Trophoblast cell (in vitro differentiated cells and primary cell): Measurements from ENCODE around the gene BHMT2.

Experiments used
- DNase-seq, 2 donors: peaks; one replicate each; pipeline ENCODE4 v3.0.0-alpha.2; 2016
- H2AFZ ChIP-seq: 2 replicates; pipeline ENCODE4 v1.6.1; 2013; ENCODE audit warnings: low read length, moderate library complexity, mild to moderate bottlenecking; ENCODE audit not compliant: insufficient read depth, poor library complexity
- H2AK5ac ChIP-seq: 2 replicates; pipeline ENCODE4 v1.6.1; 2013; ENCODE audit warnings: mild to moderate bottlenecking, low read length
- H2BK120ac ChIP-seq: 2 replicates; pipeline ENCODE4 v1.6.1; 2013; ENCODE audit warnings: low read length, mild to moderate bottlenecking, moderate library complexity; ENCODE audit not compliant: insufficient read depth, poor library complexity
- H2BK12ac ChIP-seq: 2 replicates; pipeline ENCODE4 v1.6.1; 2013; ENCODE audit warnings: mild to moderate bottlenecking, low read length, moderate library complexity
- H2BK5ac ChIP-seq: 2 replicates; pipeline ENCODE4 v1.6.1; 2013; ENCODE audit warnings: low read length, low read depth, moderate library complexity, mild to moderate bottlenecking; ENCODE audit not compliant: poor library complexity
- H3K14ac ChIP-seq: 2 replicates; pipeline ENCODE4 v1.6.1; 2013; ENCODE audit warnings: mild to moderate bottlenecking, low read length
- H3K18ac ChIP-seq: 2 replicates; pipeline ENCODE4 v1.6.1; 2013; ENCODE audit warnings: mild to moderate bottlenecking, low read length
- H3K23ac ChIP-seq: 2 replicates; pipeline ENCODE4 v1.6.1; 2013; ENCODE audit warnings: low read length
- H3K27ac ChIP-seq: 2 replicates; pipeline ENCODE4 v1.5.1; 2013; ENCODE audit warnings: low read depth, mild to moderate bottlenecking, inconsistent platforms, low read length, moderate library complexity
- H3K27me3 ChIP-seq: 2 replicates; pipeline ENCODE4 v1.6.1; 2013; ENCODE audit warnings: inconsistent platforms, mild to moderate bottlenecking, low read length, moderate library complexity; ENCODE audit not compliant: insufficient read depth
- H3K36me3 ChIP-seq, 2 experiments: 1 replicate in 1 of 2; 2 replicates in 1 of 2; pipeline ENCODE4 v1.6.1; 2013; ENCODE audit warnings: low read length in 2 of 2, mild to moderate bottlenecking in 2 of 2, moderate library complexity in 1 of 2; ENCODE audit not compliant: insufficient read depth in 2 of 2, control insufficient read depth in 1 of 2
- H3K4ac ChIP-seq: 2 replicates; pipeline ENCODE4 v1.6.1; 2013; ENCODE audit warnings: low read depth, mild to moderate bottlenecking, low read length, moderate library complexity
- H3K4me1 ChIP-seq, 2 experiments: 1 replicate in 1 of 2; 2 replicates in 1 of 2; pipeline ENCODE4 v1.6.1; 2013; ENCODE audit warnings: low read length in 2 of 2, mild to moderate bottlenecking in 2 of 2, moderate library complexity in 1 of 2; ENCODE audit not compliant: insufficient read depth in 2 of 2, control insufficient read depth in 1 of 2
- H3K4me2 ChIP-seq: 2 replicates; pipeline ENCODE4 v1.6.1; 2013; ENCODE audit warnings: inconsistent platforms, mild to moderate bottlenecking, low read length, moderate library complexity
- H3K4me3 ChIP-seq: 2 replicates; pipeline ENCODE4 v1.5.1; 2013; ENCODE audit warnings: mild to moderate bottlenecking, low read depth, low read length, inconsistent platforms
- H3K79me1 ChIP-seq: one replicate; pipeline ENCODE4 v1.6.1; 2013; ENCODE audit warnings: low read length
- H3K79me2 ChIP-seq: 2 replicates; pipeline ENCODE4 v1.6.1; 2013; ENCODE audit warnings: low read length, mild to moderate bottlenecking; ENCODE audit not compliant: control insufficient read depth, insufficient read depth, poor library complexity
- H3K9ac ChIP-seq: 2 replicates; pipeline ENCODE4 v1.6.1; 2013; ENCODE audit warnings: mild to moderate bottlenecking, low read length
- H3K9me3 ChIP-seq: 2 replicates; pipeline ENCODE4 v1.6.1; 2013; ENCODE audit warnings: low read depth, mild to moderate bottlenecking, control low read depth, inconsistent platforms, low read length; ENCODE audit not compliant: insufficient read depth
- H4K12ac ChIP-seq: 2 replicates; pipeline ENCODE4 v1.6.1; 2013; ENCODE audit warnings: low read depth, mild to moderate bottlenecking, low read length, moderate library complexity
- H4K8ac ChIP-seq: 2 replicates; pipeline ENCODE4 v1.6.1; 2013; ENCODE audit warnings: low read depth, mild to moderate bottlenecking, low read length, moderate library complexity
- H4K91ac ChIP-seq: one replicate; pipeline ENCODE4 v1.6.1; 2013; ENCODE audit warnings: low read depth, mild to moderate bottlenecking, low read length, moderate library complexity
- WGBS: extraction: QIAGEN DNeasy Blood & Tissue Kit; methylation state at CpG from one replicate; pipeline ENCODE4 v1.1.7; 2013; ENCODE audit warnings: missing lambda C conversion rate; ENCODE audit not compliant: insufficient read length, insufficient coverage; ENCODE audit errors: extremely low coverage; 5-methylcytosine and 5-hydroxymethylcytosine counted together

Gene BHMT2

DNA sequence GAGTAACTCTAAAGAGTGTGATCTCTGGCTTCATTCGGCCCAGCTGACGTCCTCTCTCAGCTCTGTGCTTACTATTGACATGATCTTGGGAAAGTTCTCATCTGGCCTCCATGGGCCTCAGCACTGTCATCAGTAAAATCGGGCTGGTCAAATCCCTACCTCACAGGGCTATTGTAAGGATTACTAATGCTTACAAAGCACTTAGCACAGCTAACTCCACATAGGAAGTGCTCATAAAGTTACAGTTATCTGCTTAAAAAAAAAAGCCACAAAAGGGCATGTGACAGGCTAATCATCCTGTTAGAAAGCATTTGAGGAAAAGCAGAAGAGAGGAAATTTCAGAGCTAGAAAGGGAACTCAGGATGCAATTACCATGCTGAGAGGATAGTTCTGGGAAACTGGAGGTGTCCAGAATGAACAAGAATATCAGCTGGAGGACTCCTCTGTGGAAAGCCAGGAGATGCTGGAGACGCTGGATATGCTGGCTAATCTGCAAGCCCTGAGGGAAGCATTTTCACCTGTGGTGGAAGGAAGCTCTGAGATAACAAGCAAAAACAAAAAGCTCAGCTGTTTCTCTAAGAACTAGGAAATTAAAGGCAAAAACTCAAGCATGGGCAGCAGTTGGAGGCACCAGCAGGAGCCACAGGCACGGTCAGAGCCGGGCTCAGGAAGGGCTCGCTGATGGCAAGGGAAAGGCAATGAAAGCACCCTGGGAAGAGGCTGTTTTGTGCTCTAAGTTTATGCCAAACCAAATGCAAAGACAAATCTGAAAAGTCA is 37.6 kb downstream of the BHMT2 start:
- Histone ChIP-seq H4K12ac (no peak overlapping the region), H2BK120ac (no peak overlapping the region), H4K91ac (no peak overlapping the region), H3K4me2 (no peak overlapping the region), H2BK5ac (no peak overlapping the region), H3K27me3 (peaks cover 12% of the 10 kb centered on the region), H3K4me1 (peaks cover 0 to 6% of the 10 kb centered on the region in 2 experiments), H3K4ac (no peak overlapping the region), H3K9ac (no peak overlapping the region), H3K79me2 (no peaks in the 10 kb centered on the region), H3K4me3 (no peak overlapping the region), H3K79me1 (no peaks in the 10 kb centered on the region), H3K18ac (no peak overlapping the region), H3K36me3 (no peaks in the 10 kb centered on the region), H2BK12ac (no peak overlapping the region), H3K9me3 (peaks cover 5% of the 10 kb centered on the region), H3K14ac (no peak overlapping the region), H2AK5ac (no peak overlapping the region), H3K23ac (no peak overlapping the region), H2AFZ (no peak overlapping the region), H4K8ac (no peak overlapping the region), H3K27ac (no peak overlapping the region)
- no CpG with 5 or more reads among the region's 7 CpGs for WGBS
- peak in 1 of 2 donors; percentile 17 for DNase-seq

DNA sequence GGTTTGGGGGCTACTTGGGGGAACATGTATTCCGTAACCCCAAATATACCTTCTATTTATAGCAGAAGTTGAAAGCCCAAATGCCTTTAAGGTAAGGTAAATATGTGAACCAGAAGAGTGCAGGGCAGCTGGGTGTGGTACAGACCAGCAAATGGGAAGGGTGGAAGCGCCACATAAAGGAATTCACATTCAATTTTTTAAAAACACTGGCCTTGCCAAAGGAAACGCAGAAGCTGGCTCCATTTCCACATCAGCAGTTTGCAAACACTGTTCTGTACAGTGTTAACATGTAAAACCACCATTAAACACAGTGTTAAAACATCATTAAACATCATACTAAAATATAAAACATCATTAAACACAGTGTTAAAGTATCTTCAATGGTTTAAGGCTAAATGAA is 38.5 kb downstream of the BHMT2 start:
- H2BK120ac ChIP-seq, result no peak overlapping the region
- H3K4me1 ChIP-seq, result peaks cover 0 to 6% of the 10 kb centered on the region in 2 experiments
- no peak overlapping the region for H2AFZ ChIP-seq
- H3K4me2 ChIP-seq, result no peak overlapping the region
- no peak for DNase-seq
- no peak overlapping the region for H3K9ac ChIP-seq
- H3K79me1 ChIP-seq, result no peaks in the 10 kb centered on the region
- H2BK5ac ChIP-seq, result no peak overlapping the region
- no peak overlapping the region for H4K8ac ChIP-seq
- peaks cover 21% of the 10 kb centered on the region for H3K27me3 ChIP-seq
- H4K91ac ChIP-seq, result no peak overlapping the region
- no peaks in the 10 kb centered on the region for H3K36me3 ChIP-seq
- H2BK12ac ChIP-seq, result no peak overlapping the region
- peaks cover 5% of the 10 kb centered on the region for H3K9me3 ChIP-seq
- H3K23ac ChIP-seq, result no peak overlapping the region
- H3K27ac ChIP-seq, result no peak overlapping the region
- H3K4ac ChIP-seq, result no peak overlapping the region
- no peak overlapping the region for H2AK5ac ChIP-seq
- WGBS, result no CpG with 5 or more reads among the region's 3 CpGs
- H3K79me2 ChIP-seq, result no peaks in the 10 kb centered on the region
- H3K18ac ChIP-seq, result no peak overlapping the region
- no peak overlapping the region for H3K14ac ChIP-seq
- no peak overlapping the region for H4K12ac ChIP-seq
- H3K4me3 ChIP-seq, result no peak overlapping the region

- H3K27me3 ChIP-seq, result peaks cover 21% of the 10 kb centered on the region
- H2BK12ac ChIP-seq, result no peak overlapping the region
- peaks cover 5% of the 10 kb centered on the region for H3K9me3 ChIP-seq
- no peak overlapping the region for H3K4me3 ChIP-seq
- no peak overlapping the region for H3K27ac ChIP-seq
- H3K4ac ChIP-seq, result no peak overlapping the region
- peaks cover 0 to 6% of the 10 kb centered on the region in 2 experiments for H3K4me1 ChIP-seq
- H4K12ac ChIP-seq, result no peak overlapping the region
- no peak overlapping the region for H3K4me2 ChIP-seq
- H3K36me3 ChIP-seq, result no peaks in the 10 kb centered on the region
- H2AK5ac ChIP-seq, result no peak overlapping the region
- no CpG with 5 or more reads among the region's 8 CpGs for WGBS
- no peak overlapping the region for H3K23ac ChIP-seq
- H2BK5ac ChIP-seq, result no peak overlapping the region
- H3K14ac ChIP-seq, result no peak overlapping the region
- H3K79me2 ChIP-seq, result no peaks in the 10 kb centered on the region
- H2AFZ ChIP-seq, result no peak overlapping the region
- H3K9ac ChIP-seq, result no peak overlapping the region
- H3K18ac ChIP-seq, result no peak overlapping the region
- no peak overlapping the region for H2BK120ac ChIP-seq
- no peak overlapping the region for H4K8ac ChIP-seq
- no peak overlapping the region for H4K91ac ChIP-seq
- DNase-seq, result no peak
- no peaks in the 10 kb centered on the region for H3K79me1 ChIP-seq
Measured at GRCh38 chr5:79108792-79109191, 39.2 kb downstream of the BHMT2 start.

GRCh38 chr5:79109527-79110492 is 40.2 kb downstream of the BHMT2 start:
- Histone ChIP-seq H3K18ac (no peak overlapping the region), H4K8ac (no peak overlapping the region), H3K79me2 (no peaks in the 10 kb centered on the region), H4K12ac (no peak overlapping the region), H2BK5ac (no peak overlapping the region), H3K4me3 (no peak overlapping the region), H3K14ac (no peak overlapping the region), H3K27ac (no peak overlapping the region), H3K79me1 (no peaks in the 10 kb centered on the region), H3K27me3 (peaks cover 21% of the 10 kb centered on the region), H3K4me1 (peaks cover 0 to 6% of the 10 kb centered on the region in 2 experiments), H3K36me3 (no peaks in the 10 kb centered on the region), H4K91ac (no peak overlapping the region), H3K4me2 (no peak overlapping the region), H3K9me3 (peaks cover 5% of the 10 kb centered on the region), H2AK5ac (no peak overlapping the region), H2AFZ (no peak overlapping the region), H2BK120ac (no peak overlapping the region), H2BK12ac (no peak overlapping the region), H3K4ac (no peak overlapping the region), H3K23ac (no peak overlapping the region), H3K9ac (no peak overlapping the region)
- DNase-seq, result peak; percentile 30 to 53
- no CpG with 5 or more reads among the region's 15 CpGs for WGBS
